H1 (cell line): ENCODE data around the gene BRD9. TPM values are rescaled to one million over a fixed set of nuclear protein-coding genes. Genes with fewer than 3 reads are reported as not detected.

Experiments
- CTCF ChIA-PET: fragments of 300-600 bp; sonication (Branson Sonifier 250); formaldehyde crosslinking; loops from one replicate; lab custom pipeline; 2021; ENCODE audit not compliant: partially characterized antibody; lab: Charles Lee
- POLR2A ChIA-PET: fragments of 300-600 bp; sonication (Branson Sonifier 250); formaldehyde crosslinking; loops from one replicate; lab custom pipeline; 2021; ENCODE audit warnings: inconsistent platforms; ENCODE audit not compliant: partially characterized antibody; lab: Charles Lee
- DNase-seq, 2 experiments: peaks; one replicate each; pipeline versions ENCODE4 v3.0.0 to v3.0.0-alpha.2; 2010 to 2022; ENCODE audit warnings: low spot score in 2 of 2, low read depth in 1 of 2, mixed read lengths in 1 of 2
- FAIRE-seq: peaks from 2 replicates; lab custom pipeline; 2011; peaks lifted over from hg19 to GRCh38; lab: Jason Lieb, UNC
- H2AFZ ChIP-seq: 2 replicates; pipeline ENCODE4 v1.8.1; 2012; ENCODE audit warnings: low read length, inconsistent platforms
- H2AK5ac ChIP-seq: 2 replicates; pipeline ENCODE4 v1.6.1; 2013; ENCODE audit warnings: low read depth, low read length
- H2BK120ac ChIP-seq: replicated peaks from 2 replicates; pipeline ENCODE3; 2013; ENCODE audit warnings: low read depth, low read length, inconsistent platforms
- H2BK12ac ChIP-seq: 2 replicates; pipeline ENCODE4 v1.6.1; 2013; ENCODE audit warnings: low read depth, low read length
- H2BK15ac ChIP-seq: 2 replicates; pipeline ENCODE4 v1.6.1; 2013; ENCODE audit warnings: low read length
- H2BK20ac ChIP-seq: 2 replicates; pipeline ENCODE4 v1.6.1; 2013; ENCODE audit warnings: low read length
- H2BK5ac ChIP-seq: 2 replicates; pipeline ENCODE4 v1.6.1; 2013; ENCODE audit warnings: low read depth, low read length
- H3K14ac ChIP-seq: 2 replicates; pipeline ENCODE4 v1.6.1; 2013; ENCODE audit warnings: inconsistent platforms; ENCODE audit not compliant: insufficient read length
- H3K18ac ChIP-seq: 2 replicates; pipeline ENCODE4 v1.6.1; 2013; ENCODE audit warnings: low read length; ENCODE audit errors: extremely low read depth
- H3K23ac ChIP-seq: 2 replicates; pipeline ENCODE4 v1.6.1; 2013; ENCODE audit warnings: inconsistent platforms; ENCODE audit not compliant: insufficient read length
- H3K23me2 ChIP-seq: 2 replicates; pipeline ENCODE4 v1.6.1; 2013; ENCODE audit warnings: low read depth, low read length
- H3K27ac ChIP-seq: 2 replicates; pipeline ENCODE4 v1.6.1; 2011; ENCODE audit warnings: low read depth, low read length, inconsistent platforms
- H3K27me3 ChIP-seq, 4 experiments: replicated peaks in 1 of 4; 1 replicate in 1 of 4; 2 replicates in 3 of 4; pipeline versions ENCODE4 v1.6.1 to v1.8.1; 2011 to 2013; ENCODE audit warnings: low read length in 3 of 4, mild to moderate bottlenecking in 3 of 4, inconsistent platforms in 2 of 4, mixed read lengths in 2 of 4, moderate library complexity in 1 of 4; ENCODE audit not compliant: control insufficient read depth in 3 of 4, insufficient read depth in 3 of 4; ENCODE audit errors: extremely low read depth in 1 of 4
- H3K36me3 ChIP-seq, 4 experiments: 2 replicates each; pipeline versions ENCODE4 v1.6.1 to v1.8.1; 2011 to 2013; ENCODE audit warnings: mild to moderate bottlenecking in 4 of 4, low read length in 3 of 4, moderate library complexity in 2 of 4, control low read depth in 1 of 4, inconsistent platforms in 1 of 4; ENCODE audit not compliant: insufficient read depth in 4 of 4, control insufficient read depth in 2 of 4
- H3K4ac ChIP-seq: replicated peaks from 2 replicates; pipeline ENCODE3; 2013; ENCODE audit warnings: low read length, low read depth, mixed read lengths, inconsistent platforms; ENCODE audit not compliant: insufficient read length
- H3K4me1 ChIP-seq, 4 experiments: replicated peaks in 1 of 4; 1 replicate in 1 of 4; 2 replicates in 3 of 4; pipeline versions ENCODE4 v1.6.1 to v1.8.1; 2011 to 2013; ENCODE audit warnings: low read length in 3 of 4, inconsistent platforms in 2 of 4, mixed read lengths in 1 of 4; ENCODE audit not compliant: insufficient read depth in 4 of 4, control insufficient read depth in 3 of 4
- H3K4me2 ChIP-seq, 2 experiments: 2 replicates each; pipeline versions ENCODE4 v1.6.1 to v1.8.1; 2011 to 2013; ENCODE audit warnings: low read depth in 2 of 2, low read length in 2 of 2, control low read depth in 1 of 2, inconsistent platforms in 1 of 2, mild to moderate bottlenecking in 1 of 2; ENCODE audit not compliant: insufficient read depth in 1 of 2
- H3K4me3 ChIP-seq, 4 experiments: fragments of 200-600, 300-600 bp in 1 of 4; sonication (generic), shearing (Covaris generic), sonication (Bioruptor Twin) in 1 of 4; 2 replicates each; pipeline versions ENCODE4 v1.5.1 to v1.8.1; 2011 to 2016; ENCODE audit warnings: low read length in 4 of 4, low read depth in 3 of 4, control low read depth in 2 of 4, inconsistent platforms in 2 of 4, mild to moderate bottlenecking in 2 of 4, mixed read lengths in 1 of 4, moderate library complexity in 1 of 4; ENCODE audit not compliant: insufficient read depth in 2 of 4; ENCODE audit errors: extremely low read depth in 1 of 4
- H3K56ac ChIP-seq: replicated peaks from 2 replicates; pipeline ENCODE3; 2013; ENCODE audit warnings: low read depth, mild to moderate bottlenecking, mixed read lengths, low read length, inconsistent platforms; ENCODE audit not compliant: insufficient read length
- H3K79me1 ChIP-seq: 2 replicates; pipeline ENCODE4 v1.6.1; 2013; ENCODE audit warnings: low read depth, low read length, control low read depth
- H3K79me2 ChIP-seq, 2 experiments: 2 replicates each; pipeline versions ENCODE4 v1.6.1 to v1.8.1; 2012 to 2013; ENCODE audit warnings: low read length in 2 of 2, mild to moderate bottlenecking in 2 of 2, inconsistent platforms in 1 of 2; ENCODE audit not compliant: insufficient read depth in 2 of 2, control insufficient read depth in 1 of 2
- H3K9ac ChIP-seq, 4 experiments: replicated peaks in 1 of 4; 1 replicate in 1 of 4; 2 replicates in 3 of 4; pipeline versions ENCODE4 v1.6.1 to v1.8.1; 2011 to 2013; ENCODE audit warnings: low read depth in 3 of 4, low read length in 3 of 4, control low read depth in 2 of 4, mild to moderate bottlenecking in 2 of 4, moderate library complexity in 2 of 4, inconsistent platforms in 1 of 4; ENCODE audit errors: extremely low read depth in 1 of 4
- H3K9me3 ChIP-seq, 2 experiments: 2 replicates each; pipeline versions ENCODE4 v1.6.1 to v1.8.1; 2012 to 2013; ENCODE audit warnings: mild to moderate bottlenecking in 2 of 2, moderate library complexity in 2 of 2, control low read depth in 1 of 2, inconsistent platforms in 1 of 2, low read depth in 1 of 2, low read length in 1 of 2, mixed read lengths in 1 of 2; ENCODE audit not compliant: insufficient read depth in 2 of 2
- H4K20me1 ChIP-seq, 2 experiments: replicated peaks in 1 of 2; 2 replicates each; pipeline versions ENCODE3 to v1.8.1; 2011 to 2013; ENCODE audit warnings: inconsistent platforms in 2 of 2, low read length in 2 of 2, mild to moderate bottlenecking in 1 of 2; ENCODE audit not compliant: insufficient read depth in 2 of 2, control insufficient read depth in 1 of 2
- H4K5ac ChIP-seq: 2 replicates; pipeline ENCODE4 v1.6.1; 2013; ENCODE audit warnings: low read length, low read depth, mixed read lengths, inconsistent platforms; ENCODE audit not compliant: insufficient read length
- H4K8ac ChIP-seq: 2 replicates; pipeline ENCODE4 v1.8.0; 2013; ENCODE audit warnings: mild to moderate bottlenecking, moderate library complexity, low read length, inconsistent platforms; ENCODE audit not compliant: insufficient read depth; ENCODE audit errors: extremely low read depth
- H4K91ac ChIP-seq: replicated peaks from 2 replicates; pipeline ENCODE3; 2013; ENCODE audit warnings: low read length, mixed read lengths, inconsistent platforms; ENCODE audit not compliant: insufficient read length
- EGR1 ChIP-seq: IDR thresholded peaks from 2 replicates; pipeline ENCODE4 v1.6.1; 2011; ENCODE audit warnings: low read depth, low read length, borderline replicate concordance
- JUN ChIP-seq: IDR thresholded peaks from 2 replicates; pipeline ENCODE4 v1.6.1; 2011; ENCODE audit warnings: low read depth, mild to moderate bottlenecking, improper control_type of control experiment, low read length
- NANOG ChIP-seq: IDR thresholded peaks from 2 replicates; pipeline ENCODE4 v1.6.1; 2011; ENCODE audit warnings: low read length, low read depth, mild to moderate bottlenecking, inconsistent platforms; ENCODE audit not compliant: insufficient read depth, poor library complexity, severe bottlenecking
- WGBS, 2 experiments: shearing (Covaris generic) in 1 of 2; methylation state at CpG; one replicate each; pipeline versions ENCODE4 v1.1.6 to v1.1.7; 2013 to 2015; ENCODE audit warnings: low lambda C conversion rate in 2 of 2, mixed read lengths in 2 of 2, inconsistent platforms in 1 of 2, low coverage in 1 of 2, missing lambda C conversion rate in 1 of 2; ENCODE audit not compliant: insufficient replicate concordance in 2 of 2, insufficient coverage in 1 of 2, insufficient read length in 1 of 2; ENCODE audit errors: extremely low coverage in 1 of 2, missing lambda C conversion rate in 1 of 2; 5-methylcytosine and 5-hydroxymethylcytosine counted together
- polyA plus RNA-seq, 7 experiments: library from polyadenylated mRNA; depleted of rRNA in 3 of 7; stranded (reverse) in 5 of 7; unstranded in 2 of 7; fragments of >200 nt in 5 of 7; fragments of 200-250 nt in 2 of 7; gene quantifications; 1 replicate in 5 of 7; 2 replicates in 1 of 7; 4 replicates in 1 of 7; pipeline versions ENCODE4 v1.2.1 to v1.2.3, GENCODE V29; 2011 to 2013; ENCODE audit warnings: missing spikeins in 2 of 7, mixed read lengths in 2 of 7
- total RNA-seq: library from RNA; stranded (reverse); fragmentation: NEBNext Ultra II Directional; extraction: Animal tissue kit (Norgen Biotek cat#: 25700); gene quantifications from 2 replicates; pipeline ENCODE4 v1.2.1, GENCODE V29; 2021
- TF ChIP-seq, protein P1 (sequence below): IDR thresholded peaks from 2 replicates; pipeline ENCODE4 v1.6.1; 2012; ENCODE audit warnings: low read length, inconsistent platforms

The BRD9 gene
- total and polyA plus RNA-seq, 2 of the 8 experiments (the other 6 are each of a cell fraction or from before 2014, with no cell fraction given): 9.3 to 49.4 TPM

DNA sequence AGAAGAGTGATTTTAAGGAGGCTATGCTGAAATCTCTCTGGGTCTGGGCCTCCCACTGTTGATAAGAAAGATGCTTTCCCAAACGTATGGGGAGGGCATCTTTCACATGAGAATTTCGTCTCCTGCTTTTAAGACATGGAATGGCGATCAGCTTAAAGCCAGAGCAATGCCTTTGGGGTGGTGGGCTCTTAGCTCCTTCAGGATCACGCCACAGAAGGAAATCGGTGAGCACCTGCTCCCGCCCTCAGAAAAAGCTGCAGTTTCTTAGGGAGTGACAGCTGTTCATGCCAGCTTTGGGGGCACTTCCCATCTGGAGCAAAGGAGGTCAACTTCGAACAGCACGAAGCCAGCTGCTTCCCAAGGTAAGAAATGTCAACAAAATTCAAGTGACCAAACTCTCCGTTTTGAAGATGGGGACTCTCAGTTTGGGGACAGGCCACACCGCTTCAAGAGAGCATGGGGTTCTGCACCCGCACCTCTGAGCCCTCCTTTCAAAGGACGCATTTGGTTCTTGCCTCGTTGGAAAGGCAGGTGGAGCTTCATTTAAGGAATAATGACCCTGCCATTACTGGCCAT is 39.1 kb upstream of the BRD9 start:
- ChIA-PET CTCF (interaction anchor here (0.8 to 4.9 kb wide), 11 partner anchors 8 to 272 kb away, joined by 3 to 20 read pairs (median 4); partner anchors contain the start of gene NKD2), POLR2A (interaction anchor here (1.1 to 1.7 kb wide), 3 partner anchors 15 to 314 kb away, joined by 3 to 8 read pairs (median 3); no protein-coding TSS in a partner anchor)
- H3K9ac ChIP-seq: no peak overlapping the region
- no peak overlapping the region for H2BK12ac ChIP-seq
- WGBS, 2 experiments: 87% methylated on average over 13 of the region's 13 CpGs; no CpG with 5 or more reads in 1 of the 2 experiments
- no peak overlapping the region for H2BK120ac ChIP-seq
- no peak overlapping the region for H4K5ac ChIP-seq
- no peak overlapping the region for H2AK5ac ChIP-seq
- H3K36me3 ChIP-seq: no peaks in the 10 kb centered on the region
- H3K27ac ChIP-seq: no peak overlapping the region
- H3K23ac ChIP-seq: no peak overlapping the region
- H3K4ac ChIP-seq: no peak overlapping the region
- H2BK15ac ChIP-seq: no peak overlapping the region
- no peak overlapping the region for H4K8ac ChIP-seq
- no peak overlapping the region for H2BK20ac ChIP-seq
- TF ChIP-seq EGR1: no peak
- TF ChIP-seq JUN: no peak
- no peak for TF ChIP-seq NANOG
- TF ChIP-seq, protein P1, sequence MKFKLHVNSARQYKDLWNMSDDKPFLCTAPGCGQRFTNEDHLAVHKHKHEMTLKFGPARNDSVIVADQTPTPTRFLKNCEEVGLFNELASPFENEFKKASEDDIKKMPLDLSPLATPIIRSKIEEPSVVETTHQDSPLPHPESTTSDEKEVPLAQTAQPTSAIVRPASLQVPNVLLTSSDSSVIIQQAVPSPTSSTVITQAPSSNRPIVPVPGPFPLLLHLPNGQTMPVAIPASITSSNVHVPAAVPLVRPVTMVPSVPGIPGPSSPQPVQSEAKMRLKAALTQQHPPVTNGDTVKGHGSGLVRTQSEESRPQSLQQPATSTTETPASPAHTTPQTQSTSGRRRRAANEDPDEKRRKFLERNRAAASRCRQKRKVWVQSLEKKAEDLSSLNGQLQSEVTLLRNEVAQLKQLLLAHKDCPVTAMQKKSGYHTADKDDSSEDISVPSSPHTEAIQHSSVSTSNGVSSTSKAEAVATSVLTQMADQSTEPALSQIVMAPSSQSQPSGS: no peak
- no peaks in the 10 kb centered on the region for H3K9me3 ChIP-seq
- no peak overlapping the region for H4K91ac ChIP-seq
- H2BK5ac ChIP-seq: no peak overlapping the region
- FAIRE-seq (no peak), DNase-seq (no peak)
- H3K56ac ChIP-seq: no peak overlapping the region
- H3K18ac ChIP-seq: no peak overlapping the region
- H3K79me2 ChIP-seq: no peaks in the 10 kb centered on the region
- no peaks in the 10 kb centered on the region for H3K79me1 ChIP-seq
- H3K4me1 ChIP-seq: peaks cover 0 to 4% (median 2%) of the 10 kb centered on the region in 4 experiments; a peak in 3 of 7 replicates
- peaks cover under 1 to 8% (median 7%) of the 10 kb centered on the region in 4 experiments; a peak in 6 of 7 replicates for H3K27me3 ChIP-seq
- H3K4me3 ChIP-seq: no peak overlapping the region
- no peak overlapping the region for H3K4me2 ChIP-seq
- H3K23me2 ChIP-seq: peaks cover 3% of the 10 kb centered on the region; the same call in 1 of the 2 replicates
- no peak overlapping the region for H2AFZ ChIP-seq
- H4K20me1 ChIP-seq: no peaks in the 10 kb centered on the region
- no peak overlapping the region for H3K14ac ChIP-seq
